PC-9 (cell line): ENCODE results near the gene DHX16. TPM values are rescaled to one million over a fixed set of nuclear protein-coding genes. Genes with fewer than 3 reads are reported as not detected.
A peak's percentile ranks its signal among the peaks of the same experiment; 100 is the strongest.

Experiments used
- BruUV-seq: library from RNA; stranded (reverse); fragments of 400-500 nt; replicated peaks from 2 replicates; lab custom pipeline; 2021; lab: Mats Ljungman, UMichigan
- CTCF ChIA-PET: fragments of 300-600 bp; sonication (Branson Sonifier 250); formaldehyde crosslinking; loops from one replicate; lab custom pipeline; 2022; ENCODE audit warnings: antibody characterized with exemption; lab: Charles Lee
- POLR2A ChIA-PET: fragments of 300-600 bp; sonication (Branson Sonifier 250); formaldehyde crosslinking; loops from one replicate; lab custom pipeline; 2022; ENCODE audit warnings: antibody characterized with exemption; ENCODE audit not compliant: unreplicated experiment; lab: Charles Lee
- DNase-seq, 2 experiments: peaks; one replicate each; pipeline versions ENCODE4 v3.0.0 to v3.0.0-alpha.2; 2015 to 2022; ENCODE audit warnings: mixed read lengths in 1 of 2
- H2AFZ ChIP-seq: fragments of 200-600 bp; sonication (generic); 2 replicates; pipeline ENCODE4 v1.8.1; 2017; ENCODE audit warnings: antibody characterized with exemption
- H3F3A ChIP-seq: fragments of 200-600 bp; sonication (generic); 2 replicates; pipeline ENCODE4 v1.8.1; 2017; ENCODE audit warnings: antibody characterized with exemption, mild to moderate bottlenecking, low read depth; ENCODE audit not compliant: insufficient read depth
- H3K27ac ChIP-seq: fragments of 200-600 bp; sonication (generic); 2 replicates; pipeline ENCODE4 v1.6.1; 2016; ENCODE audit warnings: mixed run types
- H3K27me3 ChIP-seq: fragments of 200-600 bp; sonication (generic); 2 replicates; pipeline ENCODE4 v1.6.1; 2016; ENCODE audit warnings: low read depth, mixed run types; ENCODE audit not compliant: insufficient read depth
- H3K36me3 ChIP-seq: fragments of 200-600 bp; sonication (generic); 2 replicates; pipeline ENCODE4 v1.6.1; 2016; ENCODE audit warnings: low read depth, mixed run types
- H3K4me1 ChIP-seq: fragments of 200-600 bp; sonication (generic); replicated peaks from 2 replicates; pipeline ENCODE4 v1.6.1; 2016; ENCODE audit warnings: mixed run types; ENCODE audit not compliant: insufficient read depth
- H3K4me2 ChIP-seq: fragments of 200-600 bp; sonication (generic); 2 replicates; pipeline ENCODE4 v1.6.1; 2017; ENCODE audit warnings: mixed run types
- H3K4me3 ChIP-seq: fragments of 200-600 bp; sonication (generic); 2 replicates; pipeline ENCODE4 v1.6.1; 2016; ENCODE audit warnings: mixed run types
- H3K79me2 ChIP-seq: fragments of 200-600 bp; sonication (generic); 2 replicates; pipeline ENCODE4 v1.6.1; 2017; ENCODE audit warnings: low read depth, mixed run types
- H3K9me2 ChIP-seq: fragments of 200-600 bp; sonication (generic); 2 replicates; pipeline ENCODE4 v1.8.1; 2017; ENCODE audit warnings: mild to moderate bottlenecking; ENCODE audit not compliant: insufficient read depth
- H3K9me3 ChIP-seq: fragments of 200-600 bp; sonication (generic); 2 replicates; pipeline ENCODE4 v1.8.1; 2016; ENCODE audit warnings: low read depth; ENCODE audit not compliant: insufficient read depth
- H4K20me1 ChIP-seq: fragments of 200-600 bp; sonication (generic); 2 replicates; pipeline ENCODE4 v1.8.1; 2017; ENCODE audit not compliant: insufficient read depth
- CTCF ChIP-seq: fragments of 200-600 bp; sonication (generic); conservative IDR thresholded peaks from 2 replicates; pipeline ENCODE4 v1.6.1; 2017; ENCODE audit warnings: mixed run types, antibody characterized with exemption, mild to moderate bottlenecking, moderate library complexity
- EZH2 ChIP-seq: fragments of 200-600 bp; sonication (generic); IDR thresholded peaks from 2 replicates; pipeline ENCODE4 v1.8.0; 2017; ENCODE audit warnings: antibody characterized with exemption, low read depth
- intact Hi-C: fragments of 100-400 bp; cut with micrococcal nuclease; formaldehyde crosslinking; loops from one replicate; pipeline ENCODE4 v1.10.0; 2022; ENCODE audit not compliant: unreplicated experiment
- total RNA-seq: library from RNA; stranded (reverse); gene quantifications from 2 replicates; pipeline ENCODE4 v1.2.3, GENCODE V29; 2021

DHX16 gene
- total RNA-seq, 1 experiment from 2014 or later = 43.5 TPM

- intact Hi-C loops = loop anchor here (1.0 kb wide), 2 partner anchors 42 to 197 kb away; no protein-coding TSS in a partner anchor
- TF ChIP-seq EZH2 (no peak), CTCF (no peak)
These were observed 7.1 kb upstream of the DHX16 start for GRCh38 chr6:30679765-30680535.

DNA sequence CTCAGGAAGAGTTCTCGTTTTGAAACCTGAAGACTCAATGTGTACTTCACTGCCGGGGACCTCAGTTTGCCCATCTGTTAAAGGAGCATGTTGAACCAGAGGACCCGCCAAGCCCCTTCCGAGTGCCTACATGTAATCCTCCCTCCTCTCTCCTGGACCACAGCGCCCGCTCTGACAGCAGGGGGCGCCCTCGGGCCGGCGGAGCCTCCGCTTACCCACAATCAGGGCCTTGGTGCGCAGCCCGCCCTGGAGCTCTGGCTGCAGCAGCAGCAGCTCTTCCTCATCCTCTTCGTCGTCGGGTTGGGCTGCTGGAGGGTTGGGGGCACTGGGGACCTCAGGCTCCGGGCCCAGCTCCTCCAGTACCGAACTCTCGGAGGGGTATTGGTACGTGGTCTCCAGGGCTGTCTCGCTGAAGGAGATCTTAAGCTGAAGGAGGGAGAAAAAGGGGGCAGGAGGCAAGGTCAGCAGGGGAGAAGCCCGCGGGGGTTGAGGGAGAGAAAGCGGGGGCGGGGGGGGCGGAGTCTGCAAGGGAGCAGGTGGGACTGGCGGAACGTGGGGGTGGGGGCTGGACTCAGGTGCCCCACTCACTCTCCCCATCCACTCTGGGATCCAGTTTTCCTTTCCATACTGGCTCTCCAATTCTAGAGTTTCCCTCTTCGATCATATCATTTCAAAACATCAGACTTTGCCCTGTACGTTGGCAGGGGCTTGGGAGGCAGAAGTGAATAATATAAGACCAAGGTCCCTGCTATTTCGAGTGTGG lies 6.3 kb upstream of the DHX16 start:
- peak; percentile 94 for TF ChIP-seq CTCF
- TF ChIP-seq EZH2 = no peak

More at GRCh38 chr6:30679765-30680535, 7.1 kb upstream of the DHX16 start:
- no peak overlapping the region for H2AFZ ChIP-seq
- H3F3A ChIP-seq = peaks cover 64% of the 10 kb centered on the region
- no peak for DNase-seq
- no peaks in the 10 kb centered on the region for H3K27me3 ChIP-seq
- peaks cover 48% of the 10 kb centered on the region for H3K79me2 ChIP-seq
- H3K4me1 ChIP-seq = peaks cover 33% of the 10 kb centered on the region
- H3K9me3 ChIP-seq = no peaks in the 10 kb centered on the region
- H3K9me2 ChIP-seq = no peaks in the 10 kb centered on the region
- CTCF ChIA-PET = interaction anchor here (0.6 kb wide), 2 partner anchors 196 to 613 kb away, joined by 3 to 4 read pairs; partner anchors contain the start of gene PPP1R11
- H3K36me3 ChIP-seq = no peaks in the 10 kb centered on the region
- no peak overlapping the region for H3K4me3 ChIP-seq
- POLR2A ChIA-PET = interaction anchor here (0.6 kb wide), 1 partner anchor 37 kb away, joined by 3 read pairs; the partner anchor contains the start of gene MDC1
- H4K20me1 ChIP-seq = no peaks in the 10 kb centered on the region
- H3K4me2 ChIP-seq = no peak overlapping the region
- BruUV-seq = no TSS peak
- no peak overlapping the region for H3K27ac ChIP-seq

DNA sequence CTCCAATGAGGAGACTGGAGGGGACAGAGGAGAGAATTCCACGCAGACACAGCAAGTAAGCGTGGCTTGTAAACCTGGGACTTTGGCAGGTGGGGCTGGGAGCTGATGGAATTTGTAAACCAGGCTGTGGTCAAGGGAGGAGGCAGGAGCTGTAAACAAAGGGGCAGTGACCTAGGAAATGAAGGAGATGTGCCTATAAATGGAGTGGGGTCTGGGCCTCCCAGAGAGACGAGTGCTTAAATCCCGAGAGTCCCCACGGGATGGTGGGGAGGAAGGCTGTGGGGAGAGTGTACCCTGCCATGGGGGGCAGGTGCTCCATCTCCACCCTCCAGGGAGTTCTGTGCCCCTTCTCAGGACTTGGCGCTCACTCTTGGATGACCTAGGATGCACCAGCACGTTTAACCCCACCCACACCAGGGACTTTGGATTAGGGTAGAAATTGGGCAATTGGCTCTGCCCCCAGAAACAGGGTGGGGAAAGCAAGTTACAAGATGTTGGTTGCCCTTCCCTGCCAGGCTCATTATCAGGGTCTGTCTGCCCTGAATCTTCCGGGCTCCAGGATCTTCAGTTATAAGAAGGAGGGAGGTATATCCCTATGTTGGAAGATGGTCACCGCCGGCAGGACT lies 4.0 kb upstream of the DHX16 start:
- Histone ChIP-seq H3K79me2 (peaks cover 35% of the 10 kb centered on the region), H3K9me2 (no peaks in the 10 kb centered on the region), H3F3A (peaks cover 41% of the 10 kb centered on the region), H4K20me1 (no peaks in the 10 kb centered on the region), H3K27me3 (no peaks in the 10 kb centered on the region), H3K4me1 (peaks cover 18% of the 10 kb centered on the region), H3K4me3 (no peak overlapping the region), H2AFZ (no peak overlapping the region), H3K36me3 (no peaks in the 10 kb centered on the region), H3K9me3 (no peaks in the 10 kb centered on the region), H3K4me2 (no peak overlapping the region), H3K27ac (no peak overlapping the region)
- intact Hi-C loops = no loop called here
- no TSS peak for BruUV-seq
- POLR2A ChIA-PET = no interaction called here
- no peak for TF ChIP-seq EZH2
- no peak for TF ChIP-seq CTCF
- CTCF ChIA-PET = interaction anchor here (0.5 kb wide), 1 partner anchor 165 kb away, joined by 3 read pairs; no protein-coding TSS in a partner anchor
- DNase-seq = no peak

More for the DNA sequence above, 6.3 kb upstream of the DHX16 start:
- BruUV-seq = no TSS peak
- H3K4me3 ChIP-seq = no peak overlapping the region
- H2AFZ ChIP-seq = no peak overlapping the region
- no peaks in the 10 kb centered on the region for H4K20me1 ChIP-seq
- no peaks in the 10 kb centered on the region for H3K27me3 ChIP-seq
- H3K36me3 ChIP-seq = no peaks in the 10 kb centered on the region
- ChIA-PET CTCF (interaction anchor here (0.6 to 1.0 kb wide), 6 partner anchors 38 to 242 kb away, joined by 3 to 6 read pairs (median 4); partner anchors contain the start of gene MDC1), POLR2A (interaction anchor here (0.6 to 0.8 kb wide), 2 partner anchors 19 to 38 kb away, joined by 3 to 34 read pairs; partner anchors contain the start of gene MDC1)
- H3K4me1 ChIP-seq = peaks cover 30% of the 10 kb centered on the region
- peak in 1 of 2 experiments; percentile 74 for DNase-seq
- H3K9me3 ChIP-seq = no peaks in the 10 kb centered on the region
- H3K27ac ChIP-seq = no peak overlapping the region
- H3K79me2 ChIP-seq = peaks cover 40% of the 10 kb centered on the region
- H3K9me2 ChIP-seq = no peaks in the 10 kb centered on the region
- intact Hi-C loops = loop anchor here (1.0 kb wide), 2 partner anchors 43 to 198 kb away; no protein-coding TSS in a partner anchor
- peaks cover 63% of the 10 kb centered on the region for H3F3A ChIP-seq
- 0 out of 2 replicates have a peak overlapping the region, but pooled peaks have one; percentile 3 for H3K4me2 ChIP-seq
